GM18858 (cell line): ENCODE measurements around the gene PCLO.
"Not testable (repeated sequence)": the region's sequence is repeated elsewhere in the genome, so short reads cannot be mapped to it uniquely, and the experiment has no call there.

Experiments used
- ATAC-seq: cut with Tn5 transposase; IDR thresholded peaks from one replicate; pipeline ENCODE4 v1.9.1; 2021; ENCODE audit not compliant: unreplicated experiment

The PCLO gene

DNA sequence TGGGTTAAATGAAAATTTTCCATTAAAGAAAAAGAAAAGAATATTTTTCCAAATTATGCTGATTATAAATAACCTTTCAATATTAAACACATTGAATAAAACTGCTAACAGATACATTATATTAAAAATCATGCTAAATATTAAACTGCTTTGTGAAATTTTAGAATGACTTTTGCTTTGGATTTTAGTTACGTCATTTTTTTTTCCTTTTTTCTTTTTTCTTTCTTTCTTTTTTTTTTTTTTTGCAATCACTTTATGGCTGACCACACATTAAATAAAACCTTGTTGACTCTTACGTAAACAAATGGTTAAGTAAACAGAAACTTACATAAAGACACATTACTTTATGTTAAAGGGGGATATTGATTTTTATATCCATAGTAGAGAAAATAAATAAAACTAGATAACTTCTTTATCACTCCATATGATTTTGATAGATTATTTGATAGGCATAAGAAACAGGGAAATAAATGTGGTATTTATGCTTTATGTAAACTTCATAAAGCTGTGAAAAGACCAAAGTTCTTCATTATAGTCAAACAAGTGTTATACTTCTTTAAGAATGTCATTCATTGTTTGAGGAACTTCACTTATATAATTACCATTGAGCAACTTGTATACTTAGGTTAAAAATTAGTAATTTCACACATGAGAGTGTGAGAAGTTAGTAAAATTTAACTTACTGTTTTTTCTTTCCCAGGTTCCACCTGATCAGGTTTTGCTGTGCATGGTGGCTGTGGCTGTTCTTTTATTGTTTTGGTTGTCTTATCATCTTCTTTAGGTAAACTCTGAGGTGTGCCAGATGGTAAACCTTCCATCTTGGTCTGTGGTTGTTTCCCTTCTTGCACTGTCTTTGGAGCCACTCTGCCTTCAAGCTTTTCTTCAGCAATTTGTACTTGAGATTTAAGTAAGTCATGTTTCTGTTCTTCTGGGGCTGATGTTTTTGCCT, 197.3 kb downstream of the PCLO start:
- ATAC-seq, result no peak

DNA sequence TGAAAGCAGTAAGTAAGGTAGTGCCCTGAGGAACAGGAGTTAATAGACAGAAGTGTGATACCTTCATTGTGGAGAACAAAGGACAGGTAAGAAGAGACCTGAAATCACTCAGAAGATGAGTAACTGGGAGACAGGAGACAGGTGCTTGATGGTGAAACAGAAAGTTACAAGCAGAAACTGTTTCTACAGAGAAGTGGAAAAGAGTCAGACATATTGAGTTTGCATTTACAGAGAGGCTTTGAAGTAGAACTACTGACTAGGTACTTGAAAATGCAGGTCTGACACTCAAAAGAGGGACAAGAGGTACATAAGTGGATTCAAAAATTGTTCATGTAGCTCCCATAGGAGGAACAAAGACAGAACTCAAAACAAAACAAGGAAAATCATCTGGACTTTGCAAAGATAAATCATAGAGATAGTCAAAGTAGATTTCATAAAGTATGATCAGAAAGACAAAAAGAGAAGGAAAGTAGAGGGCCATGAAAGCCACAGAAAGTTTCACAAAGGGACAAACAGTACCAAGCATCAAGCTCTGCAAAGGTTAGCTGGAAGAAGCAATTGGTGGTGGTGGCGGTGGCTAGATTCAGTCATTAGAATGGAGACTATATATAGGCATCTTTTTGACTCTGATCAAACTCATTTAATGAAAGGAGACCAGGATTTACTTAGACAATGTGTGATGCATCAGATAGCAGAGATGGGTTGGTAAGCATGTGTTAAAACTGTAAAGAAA, 198.4 kb downstream of the PCLO start:
- peak; percentile 79 for ATAC-seq

DNA sequence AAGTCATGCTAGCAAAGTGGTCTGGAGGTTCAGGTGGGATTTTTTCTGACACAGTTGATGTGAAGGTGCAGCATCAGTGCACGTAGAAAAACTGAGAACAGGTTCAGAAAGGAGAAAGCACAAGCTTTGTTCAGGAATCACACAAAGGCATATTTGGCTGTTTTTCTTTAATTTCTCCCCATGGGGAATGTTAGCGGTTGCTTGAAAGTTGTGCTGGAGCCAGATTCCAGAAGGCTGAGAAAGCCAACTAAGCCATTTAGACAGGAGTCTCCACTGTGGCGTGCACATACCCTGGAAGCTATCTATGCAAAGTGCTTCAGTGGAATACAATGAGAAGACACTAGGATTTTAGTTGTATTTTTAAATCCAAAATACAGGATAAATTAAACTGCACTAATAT, 201.4 kb downstream of the PCLO start:
- no peak for ATAC-seq

DNA sequence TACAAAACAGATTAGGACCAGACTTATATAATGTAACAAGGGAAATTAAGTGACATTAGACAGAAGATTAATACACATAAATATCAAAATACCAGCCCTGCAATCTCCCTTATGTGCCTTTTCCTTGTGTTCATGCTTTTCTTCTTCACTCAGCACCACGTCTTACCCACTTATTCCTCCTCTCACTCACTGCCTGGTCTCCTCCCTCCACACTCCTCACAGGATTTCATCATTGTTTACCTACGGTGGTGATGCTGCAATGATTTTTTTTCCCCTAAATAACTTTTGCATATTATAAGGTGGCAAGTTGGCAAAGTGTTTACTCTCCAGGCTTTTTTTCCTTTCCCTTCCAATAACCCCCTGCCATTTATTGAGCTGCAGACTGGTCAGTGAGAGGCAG, 203.2 kb downstream of the PCLO start:
- ATAC-seq, result no peak

DNA sequence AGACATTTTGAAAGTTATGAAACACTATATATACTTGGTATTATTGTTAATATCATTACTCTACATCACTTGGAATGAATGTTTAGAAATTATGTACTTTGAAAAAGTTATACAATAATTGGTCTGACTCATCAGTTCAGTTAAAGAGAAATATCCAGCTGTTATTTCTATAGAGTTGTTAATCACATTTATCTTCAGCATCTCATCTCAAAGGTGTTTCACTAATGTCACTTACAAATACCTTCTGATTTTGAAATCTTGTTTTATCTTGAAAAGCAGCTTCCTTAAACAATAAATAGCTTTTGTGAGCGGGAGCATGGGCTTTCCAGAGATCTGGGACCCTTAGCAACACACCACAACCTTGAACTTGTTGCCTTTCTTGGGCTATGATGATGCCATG, 205.2 kb downstream of the PCLO start:
- no peak for ATAC-seq

DNA sequence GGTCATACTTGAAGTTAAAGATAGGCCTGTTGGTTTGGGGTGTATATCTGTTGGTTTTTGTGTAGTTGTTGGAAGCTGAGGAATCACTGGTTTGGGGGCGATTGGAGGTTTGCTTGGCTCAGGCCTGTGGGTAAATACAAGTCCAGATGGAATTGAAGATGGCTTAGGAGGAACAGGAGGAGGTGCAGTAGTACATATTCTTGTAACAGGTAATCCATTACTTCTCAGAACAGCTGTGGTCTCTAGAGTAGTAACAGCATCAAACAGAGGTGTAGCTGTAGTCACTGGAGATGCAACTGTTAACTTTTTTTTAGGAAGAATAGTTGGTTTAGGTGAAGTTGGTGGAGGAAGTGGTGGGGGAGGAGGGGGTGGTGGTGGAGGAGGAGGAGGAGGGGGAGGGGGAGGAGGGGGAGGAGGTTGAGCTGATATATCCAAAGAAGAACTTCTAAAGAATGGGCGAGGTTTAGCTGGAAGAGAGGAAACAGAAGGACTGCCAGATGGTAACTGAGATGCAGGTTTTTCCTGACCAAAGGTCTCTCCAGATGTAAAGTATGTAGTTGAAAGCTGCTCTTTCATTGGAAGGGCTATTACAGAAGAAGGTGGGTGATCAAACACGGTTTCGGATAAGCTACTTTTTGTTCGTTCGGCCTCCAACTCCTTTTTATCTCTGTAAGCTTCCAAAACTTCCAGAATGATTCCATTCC, 209.2 kb downstream of the PCLO start:
- ATAC-seq, result no peak

DNA sequence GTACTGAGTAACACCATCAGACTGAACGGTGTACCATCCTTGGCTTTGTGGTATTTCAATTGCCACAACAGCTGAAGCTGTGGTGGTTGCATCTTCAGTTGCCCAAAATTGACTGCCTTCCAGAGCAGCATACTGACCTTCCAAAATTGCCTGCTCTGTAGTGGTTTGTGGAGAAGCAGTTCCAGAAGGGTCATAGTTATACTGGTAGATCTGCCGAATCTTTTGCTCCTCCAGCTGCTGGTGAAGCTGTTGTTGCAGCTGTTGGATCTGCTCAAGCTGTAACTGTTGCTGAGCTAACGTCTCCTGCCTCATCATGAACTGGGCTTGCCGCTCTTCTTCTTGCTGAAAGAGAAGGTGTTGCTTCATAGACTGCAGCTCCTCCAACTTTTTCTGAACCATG, 212.2 kb downstream of the PCLO start:
- no peak for ATAC-seq

DNA sequence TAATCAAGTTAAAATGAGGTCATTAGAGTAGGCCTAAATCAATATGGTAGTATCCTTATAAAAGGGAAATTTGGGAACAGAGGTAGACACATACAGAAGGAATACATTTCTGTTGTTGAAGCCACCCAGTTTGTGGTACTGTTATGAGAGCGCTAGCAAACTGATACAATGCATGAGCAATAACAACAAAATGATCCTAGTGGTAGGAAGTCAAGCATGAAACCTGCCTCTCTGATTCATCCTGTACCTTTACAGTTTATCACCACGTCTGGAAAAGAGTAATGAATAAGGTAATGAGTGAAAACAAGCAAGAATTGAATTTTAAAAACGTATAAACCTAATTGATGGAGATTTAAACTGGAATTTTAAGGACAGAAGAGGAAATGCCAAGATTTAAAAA, 217.2 kb downstream of the PCLO start:
- ATAC-seq, result no peak

DNA sequence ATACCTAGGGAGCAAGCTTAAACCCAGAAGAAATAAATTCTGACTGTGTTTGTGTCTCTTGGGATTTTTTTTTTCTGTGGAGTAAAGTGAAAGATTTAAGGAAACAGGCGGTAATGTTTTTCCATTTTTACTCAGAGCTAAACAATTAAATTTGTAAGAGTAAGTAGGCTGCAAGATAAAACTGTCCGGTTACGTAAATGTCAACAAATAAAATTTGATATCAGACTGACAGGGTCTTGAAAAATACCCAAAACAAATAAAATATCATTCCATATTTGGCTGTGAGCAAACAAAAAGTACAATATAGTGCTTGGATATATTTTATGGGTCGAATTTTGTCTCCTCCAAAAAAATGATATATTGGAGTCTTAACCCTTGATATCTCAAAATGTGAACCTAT, 217.6 kb downstream of the PCLO start:
- ATAC-seq, result no peak

DNA sequence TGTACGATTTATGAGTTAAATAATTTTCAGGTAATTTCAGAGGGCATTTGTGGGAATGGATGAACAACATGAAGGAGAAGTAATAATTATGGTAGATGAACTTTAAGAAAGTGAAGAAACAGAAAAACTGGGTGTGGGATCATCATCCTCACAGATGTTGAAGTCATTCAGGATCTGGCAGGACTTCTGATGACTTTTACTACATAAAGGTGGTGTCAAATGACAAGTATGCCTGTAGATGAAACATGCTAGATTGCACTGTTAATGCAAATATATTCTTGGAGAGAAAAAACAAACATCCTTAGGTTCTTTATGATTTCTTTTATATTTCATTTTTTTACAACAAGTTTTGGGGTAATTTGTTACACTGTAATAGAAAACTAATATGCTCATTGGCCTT, 230.2 kb downstream of the PCLO start:
- no peak for ATAC-seq

DNA sequence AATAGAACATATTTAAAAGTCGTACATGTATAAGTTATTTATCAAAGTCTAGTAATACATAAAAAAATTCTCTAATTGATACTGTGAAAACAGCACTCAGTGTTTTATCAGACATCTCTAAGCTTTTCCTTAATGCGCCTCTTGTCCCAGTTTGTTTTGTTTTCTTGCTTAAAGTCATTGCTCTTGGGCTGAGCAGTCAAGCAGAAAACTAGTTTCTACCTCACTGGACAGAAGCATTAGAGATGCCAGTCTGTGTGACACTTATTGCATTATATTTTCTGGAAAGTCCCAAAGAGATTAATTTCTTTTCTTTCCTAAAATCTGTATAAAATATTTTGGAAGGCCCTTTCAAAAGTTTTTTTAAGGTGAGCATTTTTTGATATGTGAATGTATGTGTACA, 236.2 kb downstream of the PCLO start:
- no peak for ATAC-seq

DNA sequence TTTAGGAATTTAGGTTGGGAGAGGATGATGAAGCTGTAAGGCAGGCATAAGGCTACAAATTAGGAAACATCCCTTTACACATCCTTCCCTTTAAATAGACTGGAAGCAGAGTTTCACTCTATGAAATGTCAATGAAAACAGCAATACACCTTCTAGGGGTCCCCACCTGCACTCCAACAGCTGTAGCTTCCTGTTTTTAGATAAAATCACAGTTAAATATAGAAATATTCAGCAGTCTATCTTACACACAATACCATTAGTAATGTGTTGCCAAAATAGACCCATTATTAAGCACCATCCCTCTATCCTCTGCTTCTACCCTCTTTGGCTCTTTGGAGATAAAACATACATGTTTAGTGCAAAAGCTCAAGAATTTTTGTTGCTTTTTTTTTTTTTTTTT, 237.4 kb downstream of the PCLO start:
- no peak for ATAC-seq

DNA sequence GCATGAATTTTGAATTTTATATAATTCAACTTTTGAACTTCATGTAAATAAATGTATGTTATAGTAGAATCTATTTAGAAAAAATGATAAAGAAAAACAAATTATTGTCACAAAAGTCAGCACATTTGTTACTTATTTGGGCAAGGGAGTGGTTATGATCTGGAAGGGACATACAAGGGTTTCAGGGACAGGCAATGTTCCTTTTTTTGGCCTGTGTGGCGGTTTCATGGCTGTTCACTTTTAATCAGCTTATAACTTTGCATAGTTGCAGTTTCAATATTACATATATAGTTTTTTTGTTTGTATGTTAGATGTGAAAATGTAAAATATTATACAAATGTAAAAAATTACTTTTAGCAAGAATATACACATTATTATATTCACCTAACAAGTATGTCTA, 256.2 kb downstream of the PCLO start:
- ATAC-seq, result no peak

DNA sequence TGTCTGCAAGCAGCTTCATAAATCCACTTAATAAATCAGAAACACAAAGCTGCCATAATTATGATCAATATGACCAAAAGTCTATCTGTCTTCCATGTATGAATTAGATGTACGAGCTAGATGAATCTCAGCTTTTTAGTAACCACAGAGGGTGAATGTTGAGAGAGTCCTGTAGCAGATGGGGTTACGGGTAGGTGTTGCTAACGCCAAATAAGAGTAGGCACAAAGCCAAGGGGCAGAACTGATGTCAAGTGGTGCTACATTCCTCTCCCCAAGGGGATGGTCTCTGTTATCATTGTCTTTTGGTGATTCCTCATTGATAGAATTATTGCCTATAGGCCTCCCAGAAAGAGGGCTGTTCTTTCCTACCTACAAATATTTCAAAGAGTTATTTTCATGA, 257.8 kb downstream of the PCLO start:
- no peak for ATAC-seq

DNA sequence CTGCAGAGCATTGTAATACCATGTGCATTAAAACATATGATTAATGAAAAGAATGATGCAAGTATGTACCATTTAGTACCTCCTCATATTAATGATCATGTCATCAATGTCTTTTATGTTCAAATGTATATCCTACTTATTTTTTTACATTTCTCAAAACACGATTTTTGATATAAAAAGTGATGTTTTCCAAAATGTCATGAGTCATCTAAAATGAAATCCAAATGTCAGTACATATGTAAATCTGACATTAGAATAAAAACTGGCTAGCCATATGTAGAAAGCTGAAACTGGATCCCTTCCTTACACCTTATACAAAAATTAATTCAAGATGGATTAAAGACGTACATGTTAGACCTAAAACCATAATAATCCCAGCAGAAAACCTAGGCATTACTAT, 261.6 kb downstream of the PCLO start:
- ATAC-seq, result not testable (repeated sequence)

DNA sequence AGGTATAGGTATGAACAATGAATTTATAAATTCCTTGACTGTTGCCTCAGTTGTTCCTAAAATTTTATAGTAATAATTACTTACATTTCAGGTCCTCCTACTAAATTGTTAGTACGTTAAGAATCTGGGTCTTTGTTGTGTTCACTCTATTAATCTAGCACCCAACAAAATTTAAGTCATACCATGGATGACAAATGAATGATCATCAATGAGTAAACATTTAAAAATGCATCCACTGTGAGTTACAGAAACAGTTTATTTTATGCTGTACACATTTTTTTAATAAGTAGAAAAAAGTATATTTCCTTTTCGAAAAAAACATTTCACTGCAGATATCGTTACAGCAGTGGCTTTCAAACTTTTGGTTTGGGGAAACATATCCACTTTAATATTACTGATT, 265.2 kb downstream of the PCLO start:
- ATAC-seq, result no peak

DNA sequence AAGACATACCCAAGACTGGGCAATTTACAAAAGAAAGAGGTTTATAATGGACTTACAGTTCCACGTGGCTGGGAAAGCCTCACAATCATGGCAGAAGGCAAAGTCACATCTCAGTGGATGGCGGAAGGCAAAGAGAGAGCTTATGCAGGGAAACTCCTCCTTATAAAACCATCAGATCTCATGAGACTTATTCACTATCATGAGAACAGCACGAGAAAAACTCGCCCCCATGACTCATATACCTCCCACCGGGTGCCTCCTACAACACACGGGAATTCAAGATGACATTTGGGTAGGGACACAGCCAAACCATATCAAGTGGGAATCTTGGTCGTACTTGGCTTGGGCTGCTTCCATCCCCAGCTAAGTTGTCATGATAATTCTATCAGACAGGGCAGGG, 268.3 kb downstream of the PCLO start:
- not testable (repeated sequence) for ATAC-seq

DNA sequence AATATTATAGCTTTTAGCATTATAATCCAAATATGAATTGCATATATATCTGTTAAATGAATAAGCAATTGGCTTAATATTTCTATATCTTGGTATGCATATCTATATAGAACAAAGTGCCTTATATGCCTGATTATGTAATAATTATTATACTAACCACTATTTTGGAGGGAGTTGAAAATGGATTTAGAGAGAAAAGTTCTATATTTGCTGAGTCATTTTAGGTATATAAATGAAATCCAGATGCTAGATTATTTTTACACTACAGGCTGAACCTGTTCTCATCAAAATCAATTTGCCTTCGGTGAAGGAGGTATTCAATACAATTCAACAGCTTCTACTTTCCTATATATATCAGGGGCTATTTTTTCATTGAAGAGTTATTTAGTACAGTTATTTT, 276.4 kb downstream of the PCLO start:
- ATAC-seq, result no peak

DNA sequence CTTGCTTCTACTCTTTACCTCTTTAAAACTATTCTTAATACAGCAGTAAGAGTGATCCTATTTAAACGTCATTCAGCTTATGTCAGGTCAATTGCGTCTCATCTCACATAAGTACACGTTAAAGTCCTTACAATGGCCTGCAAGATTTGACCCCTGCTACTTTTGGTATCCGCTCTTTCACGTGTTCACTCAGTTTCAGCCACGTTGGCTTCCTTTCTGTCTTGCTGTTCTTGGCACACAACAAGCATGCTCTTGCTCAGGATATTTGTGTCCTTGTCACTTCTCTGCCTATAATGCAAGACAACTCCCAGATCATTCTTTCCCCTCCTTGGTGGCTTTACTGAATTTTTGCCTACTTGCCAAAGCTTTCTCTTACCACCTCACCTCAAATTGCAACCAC, 296.8 kb downstream of the PCLO start:
- no peak for ATAC-seq

DNA sequence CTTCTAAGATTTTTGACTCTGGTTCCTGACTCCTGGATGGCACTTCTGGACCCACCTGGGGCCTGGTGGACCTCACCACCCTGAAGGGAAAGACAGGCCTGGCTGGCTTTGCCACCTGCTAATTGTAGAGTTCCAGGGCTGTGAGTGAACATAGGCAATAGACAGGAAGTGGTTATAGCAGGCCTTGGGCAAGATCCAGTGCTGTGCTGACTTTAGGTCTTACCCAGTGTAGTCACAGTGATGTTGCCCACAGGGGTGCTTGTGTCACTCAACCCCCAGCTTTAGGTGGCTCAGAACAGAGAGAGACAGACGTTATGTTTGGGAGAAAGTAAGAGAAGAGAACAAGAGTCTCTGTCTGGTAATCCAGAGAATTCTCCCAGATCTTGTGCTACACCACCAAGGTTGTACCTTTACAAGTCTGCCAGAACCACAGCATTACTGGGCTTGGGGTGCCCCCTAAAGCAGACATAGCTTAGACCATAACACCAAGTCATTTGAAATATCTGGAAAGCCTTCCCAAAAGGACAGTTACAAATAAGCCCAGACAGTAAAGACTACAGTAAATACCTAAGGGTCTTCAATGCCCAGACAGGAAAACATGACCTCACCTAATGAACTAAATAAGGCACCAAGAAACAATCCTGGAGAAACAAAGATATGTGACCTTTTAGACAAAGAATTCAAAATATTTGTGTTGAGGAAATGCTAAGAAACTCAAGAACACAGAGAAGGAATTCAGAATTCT, 303.4 kb downstream of the PCLO start:
- no peak for ATAC-seq

DNA sequence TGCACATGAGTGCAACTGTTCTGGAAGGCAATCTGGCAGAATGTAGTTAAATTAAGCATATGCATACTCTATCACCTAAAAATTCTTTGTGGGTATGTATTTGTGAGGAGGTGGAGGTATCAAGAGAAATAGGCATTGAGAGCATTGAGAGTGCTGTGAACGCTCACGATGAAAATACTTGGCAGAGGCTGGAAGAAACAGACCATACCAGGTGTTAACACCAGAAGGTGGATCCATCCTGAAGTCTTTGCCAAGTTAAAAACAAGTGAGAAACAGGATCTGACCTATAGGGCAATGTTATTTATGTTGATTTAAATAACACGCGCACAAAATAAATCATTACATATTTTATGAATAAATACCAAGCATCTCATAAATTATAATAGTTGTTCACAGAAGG, 311.6 kb downstream of the PCLO start:
- no peak for ATAC-seq
